Measurements from ENCODE around the gene SMG6. TPM values are rescaled to one million over a fixed set of nuclear protein-coding genes. Genes with fewer than 3 reads are reported as not detected.

The SMG6 gene
- total and polyA plus RNA-seq, 2 of the 8 experiments (the other 6 are each of a cell fraction or from before 2014, with no cell fraction given), result 18.5 to 25.2 TPM

DNA sequence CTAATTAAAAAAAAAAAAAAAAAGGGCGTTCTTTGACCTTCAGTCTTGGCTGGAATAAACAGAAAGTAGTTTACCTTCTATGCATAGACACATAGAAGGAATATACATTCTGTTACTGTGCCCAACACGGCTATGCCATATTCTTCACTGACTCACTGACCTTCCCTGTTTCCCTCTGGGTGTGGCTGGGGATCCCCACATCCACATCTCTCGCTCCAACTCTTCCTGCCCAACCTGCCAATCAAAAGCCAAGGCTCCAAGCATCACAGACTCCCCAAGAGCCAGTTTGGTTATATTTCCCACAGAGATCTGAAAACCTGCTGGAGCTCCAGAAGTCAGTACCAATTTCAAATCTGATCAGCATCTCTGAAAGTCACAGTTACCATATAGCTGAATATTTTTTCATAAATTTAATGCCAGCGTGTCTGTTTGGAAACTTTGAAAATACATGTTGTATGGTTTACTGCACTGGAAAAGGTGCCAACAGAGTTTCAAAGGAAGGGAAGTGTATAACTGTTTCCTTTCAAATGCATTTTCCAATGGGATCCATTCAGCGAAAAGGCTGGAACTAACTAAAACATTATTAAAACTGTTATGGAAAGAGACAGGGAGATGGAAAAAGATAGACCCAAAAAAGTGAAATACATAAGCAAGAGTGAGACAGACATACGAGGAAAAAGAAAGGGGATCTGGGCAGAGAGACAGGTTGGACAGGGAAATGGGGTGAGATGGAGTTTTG, 91.8 kb downstream of the SMG6 start:
- no peaks in the 10 kb centered on the region for H3K23me2 ChIP-seq (ENCODE audit: low read depth, low read length)
- no peak overlapping the region for H2AFZ ChIP-seq (ENCODE audit: low read length)
- WGBS, 2 experiments (ENCODE audit: extremely low coverage in 1 of 2, insufficient coverage in 1 of 2, insufficient read length in 1 of 2, insufficient replicate concordance in 2 of 2, low coverage in 1 of 2, low lambda C conversion rate in 2 of 2, missing lambda C conversion rate in 1 of 2), result 90% methylated on average over 6 of the region's 6 CpGs; no CpG with 5 or more reads in 1 of the 2 experiments
- FAIRE-seq (no peak), DNase-seq (ENCODE audit: low read depth in 1 of 2, low spot score in 2 of 2) (no peak)
- H3K9me3 ChIP-seq (ENCODE audit: insufficient read depth in 2 of 2, low read depth in 1 of 2, low read length in 1 of 2), result no peaks in the 10 kb centered on the region
- no peak overlapping the region for H3K4me2 ChIP-seq (ENCODE audit: insufficient read depth in 1 of 2, low read depth in 2 of 2, low read length in 2 of 2)
- no peak overlapping the region for H3K4ac ChIP-seq (replicated peaks; ENCODE audit: insufficient read length, low read depth, low read length)
- no peak overlapping the region for H3K4me3 ChIP-seq (ENCODE audit: extremely low read depth in 1 of 4, insufficient read depth in 2 of 4, low read depth in 3 of 4, low read length in 4 of 4)
- H2BK15ac ChIP-seq (ENCODE audit: low read length), result no peak overlapping the region
- no peak overlapping the region for H3K18ac ChIP-seq (ENCODE audit: extremely low read depth, low read length)
- H2BK5ac ChIP-seq (ENCODE audit: low read depth, low read length), result no peak overlapping the region
- ChIA-PET CTCF (ENCODE audit: partially characterized antibody) (interaction anchor here (0.9 to 2.6 kb wide), 3 partner anchors 17 to 118 kb away, joined by 3 to 10 read pairs (median 5); no protein-coding TSS in a partner anchor), POLR2A (ENCODE audit: partially characterized antibody) (interaction anchor here (1.2 kb wide), 1 partner anchor 37 kb away, joined by 3 read pairs; no protein-coding TSS in a partner anchor)
- no peak overlapping the region for H4K91ac ChIP-seq (replicated peaks; ENCODE audit: insufficient read length, low read length)
- H4K20me1 ChIP-seq (replicated peaks in 1 of 2; ENCODE audit: control insufficient read depth in 1 of 2, insufficient read depth in 2 of 2, low read length in 2 of 2), result no peaks in the 10 kb centered on the region
- no peak overlapping the region for H3K14ac ChIP-seq (ENCODE audit: insufficient read length)
- no peak overlapping the region for H4K8ac ChIP-seq (ENCODE audit: extremely low read depth, insufficient read depth, low read length)
- no peaks in the 10 kb centered on the region for H3K79me1 ChIP-seq (ENCODE audit: low read depth, low read length)
- H3K27ac ChIP-seq (ENCODE audit: low read depth, low read length), result no peak overlapping the region
- no peak overlapping the region for H3K23ac ChIP-seq (ENCODE audit: insufficient read length)
- H3K36me3 ChIP-seq (ENCODE audit: control insufficient read depth in 2 of 4, insufficient read depth in 4 of 4, low read length in 3 of 4), result no peaks in the 10 kb centered on the region
- H2BK120ac ChIP-seq (replicated peaks; ENCODE audit: low read depth, low read length), result no peak overlapping the region
- H3K9ac ChIP-seq (replicated peaks in 1 of 4; ENCODE audit: extremely low read depth in 1 of 4, low read depth in 3 of 4, low read length in 3 of 4), result no peak overlapping the region
- H3K27me3 ChIP-seq (replicated peaks in 1 of 4; ENCODE audit: control insufficient read depth in 3 of 4, extremely low read depth in 1 of 4, insufficient read depth in 3 of 4, low read length in 3 of 4), result no peaks in the 10 kb centered on the region
- H2BK12ac ChIP-seq (ENCODE audit: low read depth, low read length), result no peak overlapping the region
- H2AK5ac ChIP-seq (ENCODE audit: low read depth, low read length), result no peak overlapping the region
- peaks cover 0 to 11% (median 6%) of the 10 kb centered on the region in 4 experiments; a peak in 5 of 7 replicates for H3K4me1 ChIP-seq (replicated peaks in 1 of 4; ENCODE audit: control insufficient read depth in 3 of 4, insufficient read depth in 4 of 4, low read length in 3 of 4)
- H4K5ac ChIP-seq (ENCODE audit: insufficient read length, low read depth, low read length), result no peak overlapping the region
- no peak overlapping the region for H3K56ac ChIP-seq (replicated peaks; ENCODE audit: insufficient read length, low read depth, low read length)
- no peaks in the 10 kb centered on the region for H3K79me2 ChIP-seq (ENCODE audit: control insufficient read depth in 1 of 2, insufficient read depth in 2 of 2, low read length in 2 of 2)
- no peak overlapping the region for H2BK20ac ChIP-seq (ENCODE audit: low read length)
- TF ChIP-seq SIN3A (conservative IDR thresholded peaks at IDR 0.05 in 1 of 2, IDR thresholded peaks at IDR 0.05 in 1 of 2; ENCODE audit: low read depth in 1 of 2, low read length in 2 of 2) (no peak), HDAC2 (IDR thresholded peaks at IDR 0.05; ENCODE audit: borderline replicate concordance in 1 of 2, low read depth in 2 of 2, low read length in 2 of 2) (no peak), NRF1 (IDR thresholded peaks at IDR 0.05; ENCODE audit: low read depth, low read length) (no peak), RFX5 (IDR thresholded peaks at IDR 0.05; ENCODE audit: borderline replicate concordance, low read depth, low read length) (no peak), NANOG (IDR thresholded peaks at IDR 0.05; ENCODE audit: insufficient read depth, low read depth, low read length, poor library complexity, severe bottlenecking) (no peak), POLR2A (IDR thresholded peaks at IDR 0.05; ENCODE audit: control extremely low read depth in 1 of 2, low read depth in 2 of 2, low read length in 2 of 2) (no peak), CBX5 (IDR thresholded peaks at IDR 0.05; ENCODE audit: low read depth, low read length) (no peak), RNF2 (IDR thresholded peaks at IDR 0.05; ENCODE audit: borderline replicate concordance, low read depth, low read length, missing control alignments, poor library complexity, severe bottlenecking) (no peak), SP1 (IDR thresholded peaks at IDR 0.05; ENCODE audit: low read depth, low read length) (no peak), POU5F1 (IDR thresholded peaks at IDR 0.05; ENCODE audit: low read depth, low read length) (no peak), EGR1 (IDR thresholded peaks at IDR 0.05; ENCODE audit: borderline replicate concordance, low read depth, low read length) (no peak), HDAC6 (IDR thresholded peaks at IDR 0.05; ENCODE audit: low read depth, low read length) (no peak)
